ENCODE data around the gene AP1S2.

DNA sequence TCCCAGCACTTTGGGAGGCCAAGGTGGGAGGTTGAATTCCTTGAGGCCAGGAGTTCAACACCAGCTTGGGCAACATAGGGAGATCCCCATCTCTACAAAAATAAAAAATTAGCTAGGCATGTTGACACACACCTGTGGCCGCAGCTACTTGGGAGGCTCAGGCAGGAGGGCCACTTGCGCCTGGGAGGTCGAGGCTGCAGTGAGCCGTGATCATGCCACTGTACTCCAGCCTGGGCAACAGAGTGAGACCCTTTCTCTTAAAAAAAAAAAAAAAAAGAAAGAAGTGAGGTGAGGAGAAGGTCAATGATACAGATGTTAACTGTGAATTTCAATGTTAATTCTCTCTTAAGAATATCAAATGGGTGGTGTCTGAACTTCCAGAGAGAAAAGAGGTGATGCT lies 15.1 kb upstream of the AP1S2 start:
- TF ChIP-seq, protein P1, sequence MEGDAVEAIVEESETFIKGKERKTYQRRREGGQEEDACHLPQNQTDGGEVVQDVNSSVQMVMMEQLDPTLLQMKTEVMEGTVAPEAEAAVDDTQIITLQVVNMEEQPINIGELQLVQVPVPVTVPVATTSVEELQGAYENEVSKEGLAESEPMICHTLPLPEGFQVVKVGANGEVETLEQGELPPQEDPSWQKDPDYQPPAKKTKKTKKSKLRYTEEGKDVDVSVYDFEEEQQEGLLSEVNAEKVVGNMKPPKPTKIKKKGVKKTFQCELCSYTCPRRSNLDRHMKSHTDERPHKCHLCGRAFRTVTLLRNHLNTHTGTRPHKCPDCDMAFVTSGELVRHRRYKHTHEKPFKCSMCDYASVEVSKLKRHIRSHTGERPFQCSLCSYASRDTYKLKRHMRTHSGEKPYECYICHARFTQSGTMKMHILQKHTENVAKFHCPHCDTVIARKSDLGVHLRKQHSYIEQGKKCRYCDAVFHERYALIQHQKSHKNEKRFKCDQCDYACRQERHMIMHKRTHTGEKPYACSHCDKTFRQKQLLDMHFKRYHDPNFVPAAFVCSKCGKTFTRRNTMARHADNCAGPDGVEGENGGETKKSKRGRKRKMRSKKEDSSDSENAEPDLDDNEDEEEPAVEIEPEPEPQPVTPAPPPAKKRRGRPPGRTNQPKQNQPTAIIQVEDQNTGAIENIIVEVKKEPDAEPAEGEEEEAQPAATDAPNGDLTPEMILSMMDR (IDR thresholded peaks at IDR 0.05) = no peak
- TF ChIP-seq EZH2 (IDR thresholded peaks at IDR 0.05) (no peak), EZH2phosphoT487 (IDR thresholded peaks at IDR 0.05) (no peak)
